ENCODE measurements around the gene CAMKMT.

Gene CAMKMT

GRCh38 chr2:44687686-44688455 lies 326.1 kb downstream of the CAMKMT start:
- TF ChIP-seq EZH2phosphoT487 (conservative IDR thresholded peaks at IDR 0.05; ENCODE audit: low read length) = no peak
- no peak for TF ChIP-seq CTCF (IDR thresholded peaks at IDR 0.05; ENCODE audit: insufficient read depth, low read length, poor library complexity, severe bottlenecking)
- no peaks in the 10 kb centered on the region for H3K36me3 ChIP-seq (ENCODE audit: low read length)
- no peak overlapping the region for H3K4me2 ChIP-seq (ENCODE audit: low read depth, low read length, poor library complexity, severe bottlenecking)
- no peaks in the 10 kb centered on the region for H3K27me3 ChIP-seq (ENCODE audit: low read length)
- H3F3A ChIP-seq (ENCODE audit: insufficient read depth) = no peaks in the 10 kb centered on the region
- no peaks in the 10 kb centered on the region for H3K9me2 ChIP-seq (replicated peaks; ENCODE audit: insufficient read depth, low read length)
- no peaks in the 10 kb centered on the region for H4K20me1 ChIP-seq (ENCODE audit: low read depth, low read length)
- no peak overlapping the region for H2AFZ ChIP-seq (ENCODE audit: low read depth, low read length, severe bottlenecking)
- H3K9ac ChIP-seq (ENCODE audit: low read length) = no peak overlapping the region
- no peaks in the 10 kb centered on the region for H3K79me2 ChIP-seq (ENCODE audit: insufficient read depth, low read length)
- no peak overlapping the region for H3K4me3 ChIP-seq (ENCODE audit: insufficient read depth, low read length, poor library complexity, severe bottlenecking)
- H3K9me3 ChIP-seq (ENCODE audit: insufficient read depth, low read length) = no peaks in the 10 kb centered on the region
- no peak overlapping the region for H3K27ac ChIP-seq (ENCODE audit: low read depth, low read length)

GRCh38 chr2:44688456-44689124 lies 326.8 kb downstream of the CAMKMT start:
- Histone ChIP-seq H3K36me3 (ENCODE audit: low read length) (no peaks in the 10 kb centered on the region), H3K27ac (ENCODE audit: low read depth, low read length) (no peak overlapping the region), H3K4me2 (ENCODE audit: low read depth, low read length, poor library complexity, severe bottlenecking) (no peak overlapping the region), H3K9me3 (ENCODE audit: insufficient read depth, low read length) (no peaks in the 10 kb centered on the region), H3K9ac (ENCODE audit: low read length) (no peak overlapping the region), H3K9me2 (replicated peaks; ENCODE audit: insufficient read depth, low read length) (no peaks in the 10 kb centered on the region), H2AFZ (ENCODE audit: low read depth, low read length, severe bottlenecking) (no peak overlapping the region), H3K4me3 (ENCODE audit: insufficient read depth, low read length, poor library complexity, severe bottlenecking) (no peak overlapping the region), H3K79me2 (ENCODE audit: insufficient read depth, low read length) (no peaks in the 10 kb centered on the region), H3K27me3 (ENCODE audit: low read length) (no peaks in the 10 kb centered on the region), H4K20me1 (ENCODE audit: low read depth, low read length) (no peaks in the 10 kb centered on the region), H3F3A (ENCODE audit: insufficient read depth) (no peaks in the 10 kb centered on the region)
- TF ChIP-seq CTCF (IDR thresholded peaks at IDR 0.05; ENCODE audit: insufficient read depth, low read length, poor library complexity, severe bottlenecking) (no peak), EZH2phosphoT487 (conservative IDR thresholded peaks at IDR 0.05; ENCODE audit: low read length) (no peak)

GRCh38 chr2:44689516-44689915 lies 327.8 kb downstream of the CAMKMT start:
- H3K9me3 ChIP-seq (ENCODE audit: insufficient read depth, low read length) = no peaks in the 10 kb centered on the region
- no peaks in the 10 kb centered on the region for H4K20me1 ChIP-seq (ENCODE audit: low read depth, low read length)
- H3K9me2 ChIP-seq (replicated peaks; ENCODE audit: insufficient read depth, low read length) = no peaks in the 10 kb centered on the region
- H2AFZ ChIP-seq (ENCODE audit: low read depth, low read length, severe bottlenecking) = no peak overlapping the region
- TF ChIP-seq EZH2phosphoT487 (conservative IDR thresholded peaks at IDR 0.05; ENCODE audit: low read length) (no peak), CTCF (IDR thresholded peaks at IDR 0.05; ENCODE audit: insufficient read depth, low read length, poor library complexity, severe bottlenecking) (no peak)
- no peaks in the 10 kb centered on the region for H3K36me3 ChIP-seq (ENCODE audit: low read length)
- no peaks in the 10 kb centered on the region for H3K27me3 ChIP-seq (ENCODE audit: low read length)
- H3K79me2 ChIP-seq (ENCODE audit: insufficient read depth, low read length) = no peaks in the 10 kb centered on the region
- no peak overlapping the region for H3K4me2 ChIP-seq (ENCODE audit: low read depth, low read length, poor library complexity, severe bottlenecking)
- H3K4me3 ChIP-seq (ENCODE audit: insufficient read depth, low read length, poor library complexity, severe bottlenecking) = no peak overlapping the region
- no peaks in the 10 kb centered on the region for H3F3A ChIP-seq (ENCODE audit: insufficient read depth)
- H3K9ac ChIP-seq (ENCODE audit: low read length) = no peak overlapping the region
- no peak overlapping the region for H3K27ac ChIP-seq (ENCODE audit: low read depth, low read length)
